ENCODE data around the gene GM2A.
"Not testable (repeated sequence)": the region's sequence is repeated elsewhere in the genome, so short reads cannot be mapped to it uniquely, and the experiment has no call there.

DNA sequence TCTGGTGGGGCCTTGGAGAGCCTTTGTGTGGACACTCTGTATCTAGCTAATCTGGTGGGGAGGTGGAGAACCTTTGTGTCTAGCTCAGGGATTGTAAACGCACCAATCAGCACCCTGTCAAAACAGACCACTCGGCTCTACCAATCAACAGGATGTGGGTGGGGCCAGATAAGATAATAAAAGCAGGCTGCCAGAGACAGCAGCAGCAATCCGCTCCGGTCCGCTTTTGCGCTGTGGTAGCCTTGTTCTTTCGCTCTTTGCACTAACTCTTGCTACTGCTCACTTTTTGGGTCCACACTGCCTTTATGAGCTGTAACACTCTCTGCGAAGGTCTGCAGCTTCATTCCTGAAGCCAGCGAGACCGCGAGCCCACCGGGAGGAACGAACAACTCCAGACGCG lies 56.8 kb downstream of the GM2A start:
- not testable (repeated sequence) for TF ChIP-seq CTCF, POLR2A, POLR2AphosphoS5 (IDR thresholded peaks at IDR 0.05)
